ENCODE measurements around the gene TNFRSF21.

The TNFRSF21 gene

GRCh38 chr6:47349931-47350330 lies 40.2 kb upstream of the TNFRSF21 start:
- Histone ChIP-seq H2AFZ (ENCODE audit: low read depth, low read length) (no peak overlapping the region), H3K36me3 (ENCODE audit: control insufficient read depth in 1 of 2, insufficient read depth in 2 of 2, low read depth in 1 of 2, low read length in 2 of 2) (no peaks in the 10 kb centered on the region), H3K4me1 (ENCODE audit: control insufficient read depth, insufficient read depth, low read depth, low read length) (no peaks in the 10 kb centered on the region)

GRCh38 chr6:47348316-47348863 lies 38.7 kb upstream of the TNFRSF21 start:
- H3K27me3 ChIP-seq (ENCODE audit: control insufficient read depth in 1 of 2, insufficient read depth in 1 of 2, low read length in 2 of 2), result no peaks in the 10 kb centered on the region
- DNase-seq, result no peak
- no peak overlapping the region for H3K4me3 ChIP-seq (ENCODE audit: insufficient read depth in 1 of 2, low read depth in 1 of 2, low read length in 2 of 2)
- no peak overlapping the region for H3K18ac ChIP-seq (ENCODE audit: low read depth in 1 of 2, low read length in 2 of 2)
- no peak overlapping the region for H4K8ac ChIP-seq (ENCODE audit: low read length)
- no peaks in the 10 kb centered on the region for H3K79me1 ChIP-seq (replicated peaks; ENCODE audit: low read length, poor library complexity, severe bottlenecking)
- no peak overlapping the region for H3K23ac ChIP-seq (ENCODE audit: low read length in 2 of 2)
- H2BK12ac ChIP-seq (ENCODE audit: low read length in 2 of 2), result no peak overlapping the region
- H3K4me1 ChIP-seq (ENCODE audit: control insufficient read depth, insufficient read depth, low read depth, low read length), result no peaks in the 10 kb centered on the region
- H3K27ac ChIP-seq (ENCODE audit: low read length, poor library complexity, severe bottlenecking), result no peak overlapping the region
- no peak overlapping the region for H3K14ac ChIP-seq (ENCODE audit: low read length in 2 of 2)
- H2BK120ac ChIP-seq (ENCODE audit: low read depth, low read length), result no peak overlapping the region
- no peak overlapping the region for H2BK15ac ChIP-seq (ENCODE audit: low read depth, poor library complexity, severe bottlenecking)
- H3K9me3 ChIP-seq (ENCODE audit: control insufficient read depth, low read length), result no peaks in the 10 kb centered on the region
- H2AK5ac ChIP-seq (ENCODE audit: low read length, severe bottlenecking), result no peak overlapping the region
- H3K4me2 ChIP-seq (ENCODE audit: low read length, poor library complexity, severe bottlenecking), result no peak overlapping the region
- no peak overlapping the region for H2AFZ ChIP-seq (ENCODE audit: low read depth, low read length)
- no peak overlapping the region for H2BK5ac ChIP-seq (ENCODE audit: low read depth, low read length, poor library complexity, severe bottlenecking)
- H3K4ac ChIP-seq (ENCODE audit: low read depth in 1 of 2, low read length in 2 of 2), result no peak overlapping the region
- H3K9ac ChIP-seq (ENCODE audit: low read length), result no peak overlapping the region
- no peaks in the 10 kb centered on the region for H3K36me3 ChIP-seq (ENCODE audit: control insufficient read depth in 1 of 2, insufficient read depth in 2 of 2, low read depth in 1 of 2, low read length in 2 of 2)
- WGBS, result 85% methylated on average over 3 of the region's 5 CpGs
- no peak overlapping the region for H4K91ac ChIP-seq (ENCODE audit: low read length)

More at GRCh38 chr6:47349931-47350330, 40.2 kb upstream of the TNFRSF21 start:
- Histone ChIP-seq H3K9me3 (ENCODE audit: control insufficient read depth, low read length) (no peaks in the 10 kb centered on the region), H3K9ac (ENCODE audit: low read length) (no peak overlapping the region), H2AK5ac (ENCODE audit: low read length, severe bottlenecking) (no peak overlapping the region), H3K14ac (ENCODE audit: low read length in 2 of 2) (no peak overlapping the region), H3K4me2 (ENCODE audit: low read length, poor library complexity, severe bottlenecking) (no peak overlapping the region), H3K27ac (ENCODE audit: low read length, poor library complexity, severe bottlenecking) (no peak overlapping the region), H3K79me1 (replicated peaks; ENCODE audit: low read length, poor library complexity, severe bottlenecking) (no peaks in the 10 kb centered on the region), H4K8ac (ENCODE audit: low read length) (no peak overlapping the region), H3K4me3 (ENCODE audit: insufficient read depth in 1 of 2, low read depth in 1 of 2, low read length in 2 of 2) (no peak overlapping the region), H3K27me3 (ENCODE audit: control insufficient read depth in 1 of 2, insufficient read depth in 1 of 2, low read length in 2 of 2) (no peaks in the 10 kb centered on the region), H2BK120ac (ENCODE audit: low read depth, low read length) (no peak overlapping the region), H2BK15ac (ENCODE audit: low read depth, poor library complexity, severe bottlenecking) (no peak overlapping the region), H2BK5ac (ENCODE audit: low read depth, low read length, poor library complexity, severe bottlenecking) (no peak overlapping the region), H3K4ac (ENCODE audit: low read depth in 1 of 2, low read length in 2 of 2) (no peak overlapping the region), H4K91ac (ENCODE audit: low read length) (no peak overlapping the region), H2BK12ac (ENCODE audit: low read length in 2 of 2) (no peak overlapping the region), H3K18ac (ENCODE audit: low read depth in 1 of 2, low read length in 2 of 2) (no peak overlapping the region), H3K23ac (ENCODE audit: low read length in 2 of 2) (no peak overlapping the region)
- 89% methylated on average over 2 of the region's 2 CpGs for WGBS
- no peak for DNase-seq

- 84% methylated on average over 4 of the region's 4 CpGs for WGBS
These were observed 36.1 kb upstream of the TNFRSF21 start for GRCh38 chr6:47345761-47346160.

GRCh38 chr6:47344022-47344421 lies 34.3 kb upstream of the TNFRSF21 start:
- 69% methylated on average over 1 of the region's 1 CpG for WGBS
- H3K27me3 ChIP-seq (ENCODE audit: control insufficient read depth in 1 of 2, insufficient read depth in 1 of 2, low read length in 2 of 2), result peaks cover 0 to 3% of the 10 kb centered on the region in 2 experiments
- no peak overlapping the region for H3K14ac ChIP-seq (ENCODE audit: low read length in 2 of 2)
- no peak overlapping the region for H3K4me3 ChIP-seq (ENCODE audit: insufficient read depth in 1 of 2, low read depth in 1 of 2, low read length in 2 of 2)
- no peak overlapping the region for H2AFZ ChIP-seq (ENCODE audit: low read depth, low read length)
- H3K36me3 ChIP-seq (ENCODE audit: control insufficient read depth in 1 of 2, insufficient read depth in 2 of 2, low read depth in 1 of 2, low read length in 2 of 2), result no peaks in the 10 kb centered on the region
- no peak overlapping the region for H3K4me2 ChIP-seq (ENCODE audit: low read length, poor library complexity, severe bottlenecking)
- H3K4me1 ChIP-seq (ENCODE audit: control insufficient read depth, insufficient read depth, low read depth, low read length), result no peaks in the 10 kb centered on the region
- no peak overlapping the region for H3K23ac ChIP-seq (ENCODE audit: low read length in 2 of 2)
- H3K9ac ChIP-seq (ENCODE audit: low read length), result no peak overlapping the region
- DNase-seq, result no peak
- no peak overlapping the region for H3K18ac ChIP-seq (ENCODE audit: low read depth in 1 of 2, low read length in 2 of 2)
- H3K79me1 ChIP-seq (replicated peaks; ENCODE audit: low read length, poor library complexity, severe bottlenecking), result no peaks in the 10 kb centered on the region
- no peak overlapping the region for H3K4ac ChIP-seq (ENCODE audit: low read depth in 1 of 2, low read length in 2 of 2)
- H4K91ac ChIP-seq (ENCODE audit: low read length), result no peak overlapping the region
- H3K9me3 ChIP-seq (ENCODE audit: control insufficient read depth, low read length), result no peaks in the 10 kb centered on the region
- H2BK15ac ChIP-seq (ENCODE audit: low read depth, poor library complexity, severe bottlenecking), result no peak overlapping the region
- H4K8ac ChIP-seq (ENCODE audit: low read length), result no peak overlapping the region
- H2AK5ac ChIP-seq (ENCODE audit: low read length, severe bottlenecking), result no peak overlapping the region
- no peak overlapping the region for H2BK120ac ChIP-seq (ENCODE audit: low read depth, low read length)
- H3K27ac ChIP-seq (ENCODE audit: low read length, poor library complexity, severe bottlenecking), result no peak overlapping the region
- no peak overlapping the region for H2BK12ac ChIP-seq (ENCODE audit: low read length in 2 of 2)
- H2BK5ac ChIP-seq (ENCODE audit: low read depth, low read length, poor library complexity, severe bottlenecking), result no peak overlapping the region

More at GRCh38 chr6:47345761-47346160, 36.1 kb upstream of the TNFRSF21 start:
- Histone ChIP-seq H3K18ac (ENCODE audit: low read depth in 1 of 2, low read length in 2 of 2) (no peak overlapping the region), H3K4me3 (ENCODE audit: insufficient read depth in 1 of 2, low read depth in 1 of 2, low read length in 2 of 2) (no peak overlapping the region), H2AK5ac (ENCODE audit: low read length, severe bottlenecking) (no peak overlapping the region), H2AFZ (ENCODE audit: low read depth, low read length) (no peak overlapping the region), H2BK15ac (ENCODE audit: low read depth, poor library complexity, severe bottlenecking) (no peak overlapping the region), H3K79me1 (replicated peaks; ENCODE audit: low read length, poor library complexity, severe bottlenecking) (no peaks in the 10 kb centered on the region), H3K9me3 (ENCODE audit: control insufficient read depth, low read length) (no peaks in the 10 kb centered on the region), H3K23ac (ENCODE audit: low read length in 2 of 2) (no peak overlapping the region), H3K36me3 (ENCODE audit: control insufficient read depth in 1 of 2, insufficient read depth in 2 of 2, low read depth in 1 of 2, low read length in 2 of 2) (no peaks in the 10 kb centered on the region), H3K14ac (ENCODE audit: low read length in 2 of 2) (no peak overlapping the region), H3K9ac (ENCODE audit: low read length) (no peak overlapping the region), H3K27me3 (ENCODE audit: control insufficient read depth in 1 of 2, insufficient read depth in 1 of 2, low read length in 2 of 2) (peaks cover 0 to 3% of the 10 kb centered on the region in 2 experiments), H3K4ac (ENCODE audit: low read depth in 1 of 2, low read length in 2 of 2) (no peak overlapping the region), H4K8ac (ENCODE audit: low read length) (no peak overlapping the region), H4K91ac (ENCODE audit: low read length) (no peak overlapping the region), H2BK12ac (ENCODE audit: low read length in 2 of 2) (no peak overlapping the region), H3K4me2 (ENCODE audit: low read length, poor library complexity, severe bottlenecking) (no peak overlapping the region), H3K27ac (ENCODE audit: low read length, poor library complexity, severe bottlenecking) (no peak overlapping the region), H2BK120ac (ENCODE audit: low read depth, low read length) (no peak overlapping the region), H3K4me1 (ENCODE audit: control insufficient read depth, insufficient read depth, low read depth, low read length) (no peaks in the 10 kb centered on the region), H2BK5ac (ENCODE audit: low read depth, low read length, poor library complexity, severe bottlenecking) (no peak overlapping the region)
- DNase-seq, result no peak

Data from mesenchymal stem cell (in vitro differentiated cells and primary cell).